ENCODE results near the gene MYBPHL. TPM values are rescaled to one million over a fixed set of nuclear protein-coding genes. Genes with fewer than 3 reads are reported as not detected.
A peak's percentile ranks its signal among the peaks of the same experiment; 100 is the strongest.

The MYBPHL gene
- total and polyA plus RNA-seq, 8 donors, result 0.45 TPM; not detected in 7

GRCh38 chr1:109350655-109351054, 43.8 kb upstream of the MYBPHL start:
- Histone ChIP-seq H3K4me1 (no peaks in the 10 kb centered on the region), H3K36me3 (peaks cover 25 to 85% (median 76%) of the 10 kb centered on the region in 4 donors), H3K27ac (no peak overlapping the region), H3K27me3 (no peaks in the 10 kb centered on the region), H3K4me3 (no peak overlapping the region), H3K9me3 (no peaks in the 10 kb centered on the region)
- no peak for DNase-seq
- 69 to 96% (median 78%) methylated on average over 1 of the region's 1 CpG for WGBS, 5 donors
- TF ChIP-seq POLR2AphosphoS5 (IDR thresholded peaks at IDR 0.05), result no peak
- intact Hi-C loops (cut with DNase I; ENCODE audit: low total_unique reads), result no loop called here

GRCh38 chr1:109350182-109350581, 43.4 kb upstream of the MYBPHL start:
- Histone ChIP-seq H3K27ac (no peak overlapping the region), H3K9me3 (no peaks in the 10 kb centered on the region), H3K4me1 (no peaks in the 10 kb centered on the region), H3K36me3 (peaks cover 25 to 89% (median 81%) of the 10 kb centered on the region in 4 donors), H3K4me3 (no peak overlapping the region), H3K27me3 (no peaks in the 10 kb centered on the region)
- 93 to 97% (median 94%) methylated on average over 4 of the region's 4 CpGs for WGBS, 5 donors
- intact Hi-C loops (cut with DNase I; ENCODE audit: low total_unique reads), result no loop called here
- TF ChIP-seq POLR2A (IDR thresholded peaks at IDR 0.05) (no peak), POLR2AphosphoS5 (IDR thresholded peaks at IDR 0.05) (no peak), CTCF (IDR thresholded peaks at IDR 0.05) (no peak), EP300 (IDR thresholded peaks at IDR 0.05) (no peak)
- DNase-seq, result no peak

GRCh38 chr1:109347511-109347910, 40.7 kb upstream of the MYBPHL start:
- 92 to 96% (median 94%) methylated on average over 6 of the region's 6 CpGs for WGBS, 5 donors
- Histone ChIP-seq H3K4me1 (peaks cover 0 to 9% (median 6%) of the 10 kb centered on the region in 4 donors), H3K9me3 (no peaks in the 10 kb centered on the region), H3K27ac (no peak overlapping the region), H3K4me3 (no peak overlapping the region), H3K27me3 (no peaks in the 10 kb centered on the region), H3K36me3 (peaks cover 16 to 94% (median 86%) of the 10 kb centered on the region in 4 donors)
- intact Hi-C loops (cut with DNase I; ENCODE audit: low total_unique reads), result no loop called here
- no peak for DNase-seq
- TF ChIP-seq EP300 (IDR thresholded peaks at IDR 0.05) (no peak), POLR2AphosphoS5 (IDR thresholded peaks at IDR 0.05) (no peak), CTCF (IDR thresholded peaks at IDR 0.05) (no peak), POLR2A (IDR thresholded peaks at IDR 0.05) (no peak)

GRCh38 chr1:109341944-109342930, 35.4 kb upstream of the MYBPHL start:
- Histone ChIP-seq H3K4me3 (no peak overlapping the region), H3K4me1 (peaks cover 0 to 13% (median 6%) of the 10 kb centered on the region in 4 donors), H3K9me3 (no peaks in the 10 kb centered on the region), H3K27me3 (no peaks in the 10 kb centered on the region), H3K27ac (no peak overlapping the region), H3K36me3 (peaks cover 27 to 92% (median 90%) of the 10 kb centered on the region in 4 donors)
- intact Hi-C loops (cut with DNase I; ENCODE audit: low total_unique reads), result no loop called here
- TF ChIP-seq POLR2A (IDR thresholded peaks at IDR 0.05) (no peak), CTCF (IDR thresholded peaks at IDR 0.05) (no peak), EP300 (IDR thresholded peaks at IDR 0.05) (no peak), POLR2AphosphoS5 (IDR thresholded peaks at IDR 0.05) (no peak)
- WGBS, 5 donors, result 27 to 48% (median 43%) methylated on average over 9 of the region's 9 CpGs
- peak; percentile 38 to 45 for DNase-seq
